GM23338 (cell line): ENCODE data around the gene PTGER2. TPM values are rescaled to one million over a fixed set of nuclear protein-coding genes. Genes with fewer than 3 reads are reported as not detected.

Experiments used
- ATAC-seq: fragments of 200-7000 bp; cut with Tn5 transposase; 3 replicates; pipeline ENCODE4 v1.9.1; 2020
- DNase-seq: peaks from one replicate; pipeline ENCODE4 v3.0.0-alpha.2; 2015; ENCODE audit warnings: low spot score
- H2AFZ ChIP-seq: fragments of 200-600 bp; sonication (generic); 2 replicates; pipeline ENCODE4 v1.8.0; 2016; ENCODE audit warnings: antibody characterized with exemption, mild to moderate bottlenecking, moderate library complexity
- H3F3A ChIP-seq: fragments of 200-600 bp; sonication (generic); replicated peaks from 2 replicates; pipeline ENCODE4 v1.8.0; 2017; ENCODE audit warnings: antibody characterized with exemption, mixed run types, low read depth
- H3K27ac ChIP-seq: fragments of 200-600 bp; sonication (generic); 2 replicates; pipeline ENCODE4 v1.6.1; 2016; ENCODE audit warnings: low read depth
- H3K27me3 ChIP-seq: fragments of 200-600 bp; sonication (generic); 2 replicates; pipeline ENCODE4 v1.8.0; 2016; ENCODE audit warnings: mild to moderate bottlenecking, mixed run types, moderate library complexity; ENCODE audit not compliant: insufficient read depth
- H3K36me3 ChIP-seq: fragments of 200-600 bp; sonication (generic); 2 replicates; pipeline ENCODE4 v1.8.0; 2016; ENCODE audit warnings: mild to moderate bottlenecking; ENCODE audit not compliant: insufficient read depth
- H3K4me1 ChIP-seq: fragments of 200-600 bp; sonication (generic); 2 replicates; pipeline ENCODE4 v1.8.0; 2016; ENCODE audit warnings: mild to moderate bottlenecking, moderate library complexity; ENCODE audit not compliant: insufficient read depth
- H3K4me2 ChIP-seq: fragments of 200-600 bp; sonication (generic); 2 replicates; pipeline ENCODE4 v1.7.1; 2017; ENCODE audit warnings: mixed run types
- H3K4me3 ChIP-seq: fragments of 200-600 bp; sonication (generic); 2 replicates; pipeline ENCODE4 v1.6.1; 2016; ENCODE audit warnings: mixed run types
- H3K79me2 ChIP-seq: fragments of 200-600 bp; sonication (generic); replicated peaks from 2 replicates; pipeline ENCODE4 v1.8.0; 2017; ENCODE audit warnings: mild to moderate bottlenecking; ENCODE audit not compliant: insufficient read depth
- H3K9me2 ChIP-seq: fragments of 200-600 bp; sonication (generic); 2 replicates; pipeline ENCODE4 v1.8.0; 2017; ENCODE audit not compliant: insufficient read depth
- H4K20me1 ChIP-seq: fragments of 200-600 bp; sonication (generic); replicated peaks from 2 replicates; pipeline ENCODE4 v1.8.0; 2017; ENCODE audit warnings: mild to moderate bottlenecking; ENCODE audit not compliant: insufficient read depth
- H3K27ac Mint-ChIP-seq: 2 replicates; pipeline ENCODE4 v1.8.0; 2020; ENCODE audit warnings: inconsistent platforms, mild to moderate bottlenecking, moderate library complexity, mixed read lengths
- H3K27me3 Mint-ChIP-seq: 3 replicates; pipeline ENCODE4 v1.8.0; 2022; ENCODE audit warnings: low read depth, mild to moderate bottlenecking, moderate library complexity, mixed read lengths, inconsistent platforms; ENCODE audit not compliant: insufficient read depth, poor library complexity
- H3K36me3 Mint-ChIP-seq: 3 replicates; pipeline ENCODE4 v1.8.0; 2021; ENCODE audit warnings: low read depth, mild to moderate bottlenecking, inconsistent platforms, moderate library complexity, mixed read lengths
- H3K4me1 Mint-ChIP-seq: 3 replicates; pipeline ENCODE4 v1.8.0; 2020; ENCODE audit warnings: mild to moderate bottlenecking, inconsistent platforms, mixed read lengths
- H3K4me3 Mint-ChIP-seq: 3 replicates; pipeline ENCODE4 v1.8.0; 2021; ENCODE audit warnings: moderate library complexity, mild to moderate bottlenecking, inconsistent platforms, mixed read lengths
- H3K9me3 Mint-ChIP-seq: 3 replicates; pipeline ENCODE4 v1.8.0; 2020; ENCODE audit warnings: moderate library complexity, mild to moderate bottlenecking, inconsistent platforms, mixed read lengths
- CREB1 ChIP-seq: fragments of 250-450 bp; sonication (Bioruptor Pico); IDR thresholded peaks from 2 replicates; pipeline ENCODE4 v1.5.0; 2020; ENCODE audit warnings: low read depth, mild to moderate bottlenecking, moderate library complexity
- CTCF ChIP-seq, 2 experiments: fragments of 200-600 bp in 1 of 2; sonication (generic) in 1 of 2; conservative IDR thresholded peaks; 2 replicates each; pipeline versions ENCODE4 v1.5.1 to v1.6.1; 2016 to 2017; ENCODE audit warnings: antibody characterized with exemption in 2 of 2, low read depth in 2 of 2, mild to moderate bottlenecking in 2 of 2, moderate library complexity in 1 of 2
- EZH2 ChIP-seq: fragments of 200-600 bp; sonication (generic); IDR thresholded peaks from one replicate; pipeline ENCODE4 v1.8.0; 2017; ENCODE audit warnings: antibody characterized with exemption, mild to moderate bottlenecking, low read depth; ENCODE audit not compliant: unreplicated experiment
- EZH2phosphoT487 ChIP-seq: fragments of 200-600 bp; sonication (generic); IDR thresholded peaks from one replicate; pipeline ENCODE4 v1.8.1; 2018; ENCODE audit warnings: antibody characterized with exemption; ENCODE audit not compliant: unreplicated experiment
- JUNB ChIP-seq: IDR thresholded peaks from one replicate; pipeline ENCODE4 v1.6.1; 2016; ENCODE audit warnings: antibody characterized with exemption; ENCODE audit not compliant: unreplicated experiment
- NANOG ChIP-seq: IDR thresholded peaks from 2 replicates; pipeline ENCODE4 v1.6.1; 2016; ENCODE audit warnings: antibody characterized with exemption, borderline replicate concordance
- POLR2AphosphoS5 ChIP-seq: IDR thresholded peaks from 2 replicates; pipeline ENCODE4 v1.6.1; 2016; ENCODE audit warnings: antibody characterized with exemption, low read depth
- ZNF114 ChIP-seq: fragments of 250-450 bp; sonication (Bioruptor Pico); IDR thresholded peaks from 2 replicates; pipeline ENCODE4 v1.5.0; 2020; ENCODE audit warnings: mild to moderate bottlenecking, moderate library complexity
- polyA plus RNA-seq: library from polyadenylated mRNA; unstranded; fragments of >200 nt; fragmentation: Nextera tagmentation; extraction: Ambion mirVana; gene quantifications from 2 replicates; pipeline ENCODE4 v1.2.1, GENCODE V29; 2016
- total RNA-seq: library from RNA; depleted of rRNA; stranded (reverse); fragments of >200 nt; shearing (Covaris generic); gene quantifications from 2 replicates; pipeline ENCODE4 v1.2.3, GENCODE V29; 2014
- TF ChIP-seq, protein P1 (sequence below): fragments of 250-450 bp; sonication (Bioruptor Pico); IDR thresholded peaks from 2 replicates; pipeline ENCODE4 v1.5.0; 2020; ENCODE audit warnings: mild to moderate bottlenecking, moderate library complexity

The PTGER2 gene
- total and polyA plus RNA-seq, 2 experiments from 2014 or later, result 1.3 TPM

GRCh38 chr14:52342849-52343596, 28.9 kb downstream of the PTGER2 start:
- DNase-seq (no peak), ATAC-seq (no peak)
- no peaks in the 10 kb centered on the region for H3K36me3 Mint-ChIP-seq
- H4K20me1 ChIP-seq, result no peaks in the 10 kb centered on the region
- H3K4me2 ChIP-seq, result no peak overlapping the region
- H3K4me3 ChIP-seq, result no peak overlapping the region
- peaks cover 7% of the 10 kb centered on the region; the same call in 2 of the 3 replicates for H3K9me3 Mint-ChIP-seq
- H3K9me2 ChIP-seq, result no peaks in the 10 kb centered on the region
- no peaks in the 10 kb centered on the region for H3K4me1 ChIP-seq
- H3F3A ChIP-seq, result no peaks in the 10 kb centered on the region
- no peak overlapping the region for H3K4me3 Mint-ChIP-seq
- H3K4me1 Mint-ChIP-seq, result no peaks in the 10 kb centered on the region
- H3K79me2 ChIP-seq, result no peaks in the 10 kb centered on the region
- H2AFZ ChIP-seq, result 0 out of 2 replicates have a peak overlapping the region, but pooled peaks have one; percentile 77
- TF ChIP-seq POLR2AphosphoS5 (no peak), EZH2 (no peak), JUNB (no peak), CREB1 (CRISPR knock-in tag) (no peak), NANOG (no peak), ZNF114 (CRISPR knock-in tag) (no peak), CTCF (conservative IDR thresholded peaks at IDR 0.05; ENCODE audit: low read depth in 2 of 2) (no peak), EZH2phosphoT487 (no peak)
- TF ChIP-seq, protein P1, sequence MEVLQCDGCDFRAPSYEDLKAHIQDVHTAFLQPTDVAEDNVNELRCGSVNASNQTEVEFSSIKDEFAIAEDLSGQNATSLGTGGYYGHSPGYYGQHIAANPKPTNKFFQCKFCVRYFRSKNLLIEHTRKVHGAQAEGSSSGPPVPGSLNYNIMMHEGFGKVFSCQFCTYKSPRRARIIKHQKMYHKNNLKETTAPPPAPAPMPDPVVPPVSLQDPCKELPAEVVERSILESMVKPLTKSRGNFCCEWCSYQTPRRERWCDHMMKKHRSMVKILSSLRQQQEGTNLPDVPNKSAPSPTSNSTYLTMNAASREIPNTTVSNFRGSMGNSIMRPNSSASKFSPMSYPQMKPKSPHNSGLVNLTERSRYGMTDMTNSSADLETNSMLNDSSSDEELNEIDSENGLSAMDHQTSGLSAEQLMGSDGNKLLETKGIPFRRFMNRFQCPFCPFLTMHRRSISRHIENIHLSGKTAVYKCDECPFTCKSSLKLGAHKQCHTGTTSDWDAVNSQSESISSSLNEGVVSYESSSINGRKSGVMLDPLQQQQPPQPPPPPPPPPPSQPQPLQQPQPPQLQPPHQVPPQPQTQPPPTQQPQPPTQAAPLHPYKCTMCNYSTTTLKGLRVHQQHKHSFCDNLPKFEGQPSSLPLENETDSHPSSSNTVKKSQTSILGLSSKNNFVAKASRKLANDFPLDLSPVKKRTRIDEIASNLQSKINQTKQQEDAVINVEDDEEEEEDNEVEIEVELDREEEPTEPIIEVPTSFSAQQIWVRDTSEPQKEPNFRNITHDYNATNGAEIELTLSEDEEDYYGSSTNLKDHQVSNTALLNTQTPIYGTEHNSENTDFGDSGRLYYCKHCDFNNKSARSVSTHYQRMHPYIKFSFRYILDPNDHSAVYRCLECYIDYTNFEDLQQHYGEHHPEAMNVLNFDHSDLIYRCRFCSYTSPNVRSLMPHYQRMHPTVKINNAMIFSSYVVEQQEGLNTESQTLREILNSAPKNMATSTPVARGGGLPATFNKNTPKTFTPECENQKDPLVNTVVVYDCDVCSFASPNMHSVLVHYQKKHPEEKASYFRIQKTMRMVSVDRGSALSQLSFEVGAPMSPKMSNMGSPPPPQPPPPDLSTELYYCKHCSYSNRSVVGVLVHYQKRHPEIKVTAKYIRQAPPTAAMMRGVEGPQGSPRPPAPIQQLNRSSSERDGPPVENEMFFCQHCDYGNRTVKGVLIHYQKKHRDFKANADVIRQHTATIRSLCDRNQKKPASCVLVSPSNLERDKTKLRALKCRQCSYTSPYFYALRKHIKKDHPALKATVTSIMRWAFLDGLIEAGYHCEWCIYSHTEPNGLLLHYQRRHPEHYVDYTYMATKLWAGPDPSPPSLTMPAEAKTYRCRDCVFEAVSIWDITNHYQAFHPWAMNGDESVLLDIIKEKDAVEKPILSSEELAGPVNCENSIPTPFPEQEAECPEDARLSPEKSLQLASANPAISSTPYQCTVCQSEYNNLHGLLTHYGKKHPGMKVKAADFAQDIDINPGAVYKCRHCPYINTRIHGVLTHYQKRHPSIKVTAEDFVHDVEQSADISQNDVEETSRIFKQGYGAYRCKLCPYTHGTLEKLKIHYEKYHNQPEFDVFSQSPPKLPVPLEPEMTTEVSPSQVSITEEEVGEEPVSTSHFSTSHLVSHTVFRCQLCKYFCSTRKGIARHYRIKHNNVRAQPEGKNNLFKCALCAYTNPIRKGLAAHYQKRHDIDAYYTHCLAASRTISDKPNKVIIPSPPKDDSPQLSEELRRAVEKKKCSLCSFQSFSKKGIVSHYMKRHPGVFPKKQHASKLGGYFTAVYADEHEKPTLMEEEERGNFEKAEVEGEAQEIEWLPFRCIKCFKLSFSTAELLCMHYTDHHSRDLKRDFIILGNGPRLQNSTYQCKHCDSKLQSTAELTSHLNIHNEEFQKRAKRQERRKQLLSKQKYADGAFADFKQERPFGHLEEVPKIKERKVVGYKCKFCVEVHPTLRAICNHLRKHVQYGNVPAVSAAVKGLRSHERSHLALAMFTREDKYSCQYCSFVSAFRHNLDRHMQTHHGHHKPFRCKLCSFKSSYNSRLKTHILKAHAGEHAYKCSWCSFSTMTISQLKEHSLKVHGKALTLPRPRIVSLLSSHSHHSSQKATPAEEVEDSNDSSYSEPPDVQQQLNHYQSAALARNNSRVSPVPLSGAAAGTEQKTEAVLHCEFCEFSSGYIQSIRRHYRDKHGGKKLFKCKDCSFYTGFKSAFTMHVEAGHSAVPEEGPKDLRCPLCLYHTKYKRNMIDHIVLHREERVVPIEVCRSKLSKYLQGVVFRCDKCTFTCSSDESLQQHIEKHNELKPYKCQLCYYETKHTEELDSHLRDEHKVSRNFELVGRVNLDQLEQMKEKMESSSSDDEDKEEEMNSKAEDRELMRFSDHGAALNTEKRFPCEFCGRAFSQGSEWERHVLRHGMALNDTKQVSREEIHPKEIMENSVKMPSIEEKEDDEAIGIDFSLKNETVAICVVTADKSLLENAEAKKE, result no peak
- H3K27ac Mint-ChIP-seq, result peak overlapping the region; percentile 17; the same call in 1 of the 2 replicates
- H3K27me3 ChIP-seq, result no peaks in the 10 kb centered on the region
- H3K27me3 Mint-ChIP-seq, result no peaks in the 10 kb centered on the region
- no peak overlapping the region for H3K27ac ChIP-seq
- H3K36me3 ChIP-seq, result no peaks in the 10 kb centered on the region
